HG02852 (cell line): ENCODE results near the gene MRPL27.

ENCODE experiments used
- ATAC-seq: cut with Tn5 transposase; IDR thresholded peaks from one replicate; pipeline ENCODE4 v1.9.1; 2021; ENCODE audit warnings: mild to moderate bottlenecking, moderate library complexity; ENCODE audit not compliant: unreplicated experiment

Gene MRPL27

GRCh38 chr17:50319306-50320004 lies 53.5 kb downstream of the MRPL27 start:
- ATAC-seq = no peak

- ATAC-seq = no peak
These were observed 54.3 kb downstream of the MRPL27 start for GRCh38 chr17:50318501-50319285.
